K562 (cell line): ENCODE results near the gene LAMTOR4. TPM values are rescaled to one million over a fixed set of nuclear protein-coding genes. Genes with fewer than 3 reads are reported as not detected.

Experiments used
- ETV6 ChIP-seq, 3 experiments: fragments of 150-350 bp in 1 of 3; sonication (generic) in 1 of 3; formaldehyde crosslinking in 1 of 3; IDR thresholded peaks; 2 replicates each; pipeline versions ENCODE4 v1.6.1 to v1.8.0; 2014 to 2022; ENCODE audit warnings: borderline replicate concordance in 2 of 3, low read depth in 2 of 3, antibody characterized with exemption in 1 of 3, low read length in 1 of 3, mild to moderate bottlenecking in 1 of 3, missing genetic modification reagents in 1 of 3
- GATAD2B ChIP-seq: fragments of 450-650 bp; IDR thresholded peaks from 2 replicates; pipeline ENCODE4 v1.6.1; 2017; ENCODE audit warnings: mild to moderate bottlenecking, borderline replicate concordance
- HCFC1 ChIP-seq: IDR thresholded peaks from 2 replicates; pipeline ENCODE4 v1.6.1; 2012; ENCODE audit warnings: low read depth, low read length, improper control_type of control experiment
- HOXB6 ChIP-seq: fragments of 250-450 bp; sonication (Bioruptor Pico); IDR thresholded peaks from 2 replicates; pipeline ENCODE4 v1.5.1; 2022; ENCODE audit warnings: mild to moderate bottlenecking, borderline replicate concordance
- KAT8 ChIP-seq: fragments of 450-650 bp; IDR thresholded peaks from 2 replicates; pipeline ENCODE4 v1.6.1; 2016; ENCODE audit warnings: low read depth, mild to moderate bottlenecking
- KLF10 ChIP-seq: fragments of 250-450 bp; sonication (Bioruptor Pico); IDR thresholded peaks from 2 replicates; pipeline ENCODE4 v1.6.1; 2021; ENCODE audit warnings: matching md5 sums
- KLF13 ChIP-seq: fragments of 450-650 bp; IDR thresholded peaks from 2 replicates; pipeline ENCODE4 v1.6.1; 2016; ENCODE audit warnings: missing genetic modification characterization, low read depth, mild to moderate bottlenecking, missing compliant biosample characterization, moderate library complexity, borderline replicate concordance
- MCM5 ChIP-seq: fragments of 450-650 bp; IDR thresholded peaks from 2 replicates; pipeline ENCODE4 v1.6.1; 2016; ENCODE audit warnings: low read depth
- MECOM ChIP-seq: fragments of 250-450 bp; sonication (Bioruptor Pico); IDR thresholded peaks from 2 replicates; pipeline ENCODE4 v1.8.0; 2022; ENCODE audit warnings: inconsistent platforms
- MTF1 ChIP-seq: fragments of 250-450 bp; sonication (Bioruptor Pico); IDR thresholded peaks from 2 replicates; pipeline ENCODE4 v1.9.0; 2021; ENCODE audit warnings: moderate library complexity, mild to moderate bottlenecking, inconsistent platforms, borderline replicate concordance
- NBN ChIP-seq: fragments of 450-650 bp; IDR thresholded peaks from 2 replicates; pipeline ENCODE4 v1.6.1; 2016; ENCODE audit warnings: low read depth, mild to moderate bottlenecking
- NCOA2 ChIP-seq, 2 experiments: fragments of 450-650 bp; IDR thresholded peaks; 2 replicates each; pipeline ENCODE4 v1.6.1; 2018; ENCODE audit warnings: mild to moderate bottlenecking in 2 of 2, moderate library complexity in 1 of 2; ENCODE audit not compliant: partially characterized antibody in 2 of 2
- OTX1 ChIP-seq: fragments of 450-650 bp; formaldehyde crosslinking; IDR thresholded peaks from 2 replicates; pipeline ENCODE4 v1.4.0; 2022; ENCODE audit warnings: mild to moderate bottlenecking
- SMARCA5 ChIP-seq: fragments of 450-650 bp; IDR thresholded peaks from 2 replicates; pipeline ENCODE4 v1.6.1; 2016
- TAF1 ChIP-seq: IDR thresholded peaks from 2 replicates; pipeline ENCODE4 v1.6.1; 2011; ENCODE audit warnings: mild to moderate bottlenecking, low read length, moderate library complexity; ENCODE audit not compliant: insufficient read depth, control insufficient read depth, severe bottlenecking; ENCODE audit errors: extremely low read depth
- TCFL5 ChIP-seq: fragments of 250-450 bp; sonication (Bioruptor Pico); conservative IDR thresholded peaks from 2 replicates; pipeline ENCODE4 v1.6.1; 2021; ENCODE audit warnings: mild to moderate bottlenecking, moderate library complexity, matching md5 sums
- ZBTB43 ChIP-seq: sonication (generic); formaldehyde crosslinking; IDR thresholded peaks from 2 replicates; pipeline ENCODE4 v1.8.0; 2023; ENCODE audit warnings: mild to moderate bottlenecking, missing genetic modification reagents
- ZNF121 ChIP-seq: sonication (generic); formaldehyde crosslinking; conservative IDR thresholded peaks from 2 replicates; pipeline ENCODE4 v1.8.0; 2022; ENCODE audit warnings: missing genetic modification reagents
- ZNF507 ChIP-seq: conservative IDR thresholded peaks from 2 replicates; pipeline ENCODE4 v1.6.1; 2017; ENCODE audit warnings: missing genetic modification characterization, missing compliant biosample characterization
- polyA plus RNA-seq, 8 experiments: library from polyadenylated mRNA; depleted of rRNA in 4 of 8; stranded (reverse) in 5 of 8; unstranded in 3 of 8; fragments of >200 nt; fragmentation: Nextera tagmentation in 2 of 8; fragmentation: Illumina TruSeq in 1 of 8; extraction: Ambion mirVana in 2 of 8; extraction: Trizol in 1 of 8; gene quantifications; 2 replicates each; pipeline versions ENCODE4 v1.2.1 to v1.2.3, GENCODE V29; 2011 to 2014; ENCODE audit warnings: inconsistent platforms in 1 of 8, missing spikeins in 1 of 8
- total RNA-seq, 7 experiments: library from RNA; depleted of rRNA in 6 of 7; stranded (reverse); fragments of >200 nt in 6 of 7; fragmentation: Illumina TruSeq in 2 of 7; extraction: Trizol in 2 of 7; gene quantifications; 2 replicates each; pipeline versions ENCODE4 v1.2.1 to v1.2.3, GENCODE V29; 2011 to 2021; ENCODE audit warnings: low replicate concordance in 1 of 7
- TF ChIP-seq, protein P1 (sequence below): fragments of 450-650 bp; formaldehyde crosslinking; IDR thresholded peaks from 2 replicates; pipeline ENCODE4 v1.4.0; 2022; ENCODE audit warnings: missing genetic modification characterization
- TF ChIP-seq, protein P2 (sequence below): IDR thresholded peaks from 2 replicates; pipeline ENCODE4 v1.6.1; 2011; ENCODE audit warnings: borderline replicate concordance, low read depth, mild to moderate bottlenecking, moderate library complexity, low read length; ENCODE audit not compliant: insufficient read depth, poor library complexity, severe bottlenecking
- TF ChIP-seq, protein P3 (sequence below): fragments of 250-450 bp; sonication (Bioruptor Pico); IDR thresholded peaks from 2 replicates; pipeline ENCODE4 v1.4.0; 2020; ENCODE audit warnings: mild to moderate bottlenecking, moderate library complexity

Gene LAMTOR4
- total and polyA plus RNA-seq, 9 of the 15 experiments (the other 6 are each of a cell fraction or from before 2014, with no cell fraction given) = 79.6 to 314 (median 195) TPM

- TF ChIP-seq, protein P1, sequence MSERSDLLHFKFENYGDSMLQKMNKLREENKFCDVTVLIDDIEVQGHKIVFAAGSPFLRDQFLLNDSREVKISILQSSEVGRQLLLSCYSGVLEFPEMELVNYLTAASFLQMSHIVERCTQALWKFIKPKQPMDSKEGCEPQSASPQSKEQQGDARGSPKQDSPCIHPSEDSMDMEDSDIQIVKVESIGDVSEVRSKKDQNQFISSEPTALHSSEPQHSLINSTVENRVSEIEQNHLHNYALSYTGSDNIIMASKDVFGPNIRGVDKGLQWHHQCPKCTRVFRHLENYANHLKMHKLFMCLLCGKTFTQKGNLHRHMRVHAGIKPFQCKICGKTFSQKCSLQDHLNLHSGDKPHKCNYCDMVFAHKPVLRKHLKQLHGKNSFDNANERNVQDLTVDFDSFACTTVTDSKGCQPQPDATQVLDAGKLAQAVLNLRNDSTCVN = peak; percentile 93
- TF ChIP-seq HCFC1 = peak; percentile 50
- no peak for TF ChIP-seq ZBTB43 (CRISPR knock-in tag)
- peak; percentile 73 for TF ChIP-seq TAF1
- no peak for TF ChIP-seq KAT8
- TF ChIP-seq, protein P2, sequence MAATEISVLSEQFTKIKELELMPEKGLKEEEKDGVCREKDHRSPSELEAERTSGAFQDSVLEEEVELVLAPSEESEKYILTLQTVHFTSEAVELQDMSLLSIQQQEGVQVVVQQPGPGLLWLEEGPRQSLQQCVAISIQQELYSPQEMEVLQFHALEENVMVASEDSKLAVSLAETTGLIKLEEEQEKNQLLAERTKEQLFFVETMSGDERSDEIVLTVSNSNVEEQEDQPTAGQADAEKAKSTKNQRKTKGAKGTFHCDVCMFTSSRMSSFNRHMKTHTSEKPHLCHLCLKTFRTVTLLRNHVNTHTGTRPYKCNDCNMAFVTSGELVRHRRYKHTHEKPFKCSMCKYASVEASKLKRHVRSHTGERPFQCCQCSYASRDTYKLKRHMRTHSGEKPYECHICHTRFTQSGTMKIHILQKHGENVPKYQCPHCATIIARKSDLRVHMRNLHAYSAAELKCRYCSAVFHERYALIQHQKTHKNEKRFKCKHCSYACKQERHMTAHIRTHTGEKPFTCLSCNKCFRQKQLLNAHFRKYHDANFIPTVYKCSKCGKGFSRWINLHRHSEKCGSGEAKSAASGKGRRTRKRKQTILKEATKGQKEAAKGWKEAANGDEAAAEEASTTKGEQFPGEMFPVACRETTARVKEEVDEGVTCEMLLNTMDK = no peak
- TF ChIP-seq MCM5 = no peak
- no peak for TF ChIP-seq ZNF507
- TF ChIP-seq MECOM (CRISPR knock-in tag) = no peak
- no peak for TF ChIP-seq ETV6 (IDR thresholded peaks at IDR 0.05; ENCODE audit: borderline replicate concordance in 1 of 2, low read depth in 2 of 2, low read length in 1 of 2)
- no peak for TF ChIP-seq ETV6 (CRISPR knock-in tag; IDR thresholded peaks at IDR 0.05; ENCODE audit: borderline replicate concordance)
- no peak for TF ChIP-seq KLF10 (CRISPR knock-in tag)
- no peak for TF ChIP-seq ZNF121 (CRISPR knock-in tag)
- TF ChIP-seq MTF1 = no peak
- no peak for TF ChIP-seq SMARCA5
- TF ChIP-seq, protein P3, sequence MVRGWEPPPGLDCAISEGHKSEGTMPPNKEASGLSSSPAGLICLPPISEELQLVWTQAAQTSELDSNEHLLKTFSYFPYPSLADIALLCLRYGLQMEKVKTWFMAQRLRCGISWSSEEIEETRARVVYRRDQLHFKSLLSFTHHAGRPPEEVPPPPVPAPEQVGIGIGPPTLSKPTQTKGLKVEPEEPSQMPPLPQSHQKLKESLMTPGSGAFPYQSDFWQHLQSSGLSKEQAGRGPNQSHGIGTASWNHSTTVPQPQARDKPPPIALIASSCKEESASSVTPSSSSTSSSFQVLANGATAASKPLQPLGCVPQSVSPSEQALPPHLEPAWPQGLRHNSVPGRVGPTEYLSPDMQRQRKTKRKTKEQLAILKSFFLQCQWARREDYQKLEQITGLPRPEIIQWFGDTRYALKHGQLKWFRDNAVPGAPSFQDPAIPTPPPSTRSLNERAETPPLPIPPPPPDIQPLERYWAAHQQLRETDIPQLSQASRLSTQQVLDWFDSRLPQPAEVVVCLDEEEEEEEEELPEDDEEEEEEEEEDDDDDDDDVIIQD = no peak; the same call in 1 of the 2 replicates
- TF ChIP-seq NCOA2 (IDR thresholded peaks at IDR 0.05; ENCODE audit: partially characterized antibody in 2 of 2) = no peak
- no peak; the same call in 1 of the 2 replicates for TF ChIP-seq NBN
- no peak for TF ChIP-seq GATAD2B
- TF ChIP-seq OTX1 (CRISPR knock-in tag) = peak; percentile 96
- no peak for TF ChIP-seq TCFL5 (CRISPR knock-in tag)
- no peak for TF ChIP-seq KLF13 (tag)
- TF ChIP-seq HOXB6 (CRISPR knock-in tag) = no peak
These were observed at the start of gene LAMTOR4 (continued) for GRCh38 chr7:100148559-100149328.
